ENCODE data around the gene ABLIM2.

DNA sequence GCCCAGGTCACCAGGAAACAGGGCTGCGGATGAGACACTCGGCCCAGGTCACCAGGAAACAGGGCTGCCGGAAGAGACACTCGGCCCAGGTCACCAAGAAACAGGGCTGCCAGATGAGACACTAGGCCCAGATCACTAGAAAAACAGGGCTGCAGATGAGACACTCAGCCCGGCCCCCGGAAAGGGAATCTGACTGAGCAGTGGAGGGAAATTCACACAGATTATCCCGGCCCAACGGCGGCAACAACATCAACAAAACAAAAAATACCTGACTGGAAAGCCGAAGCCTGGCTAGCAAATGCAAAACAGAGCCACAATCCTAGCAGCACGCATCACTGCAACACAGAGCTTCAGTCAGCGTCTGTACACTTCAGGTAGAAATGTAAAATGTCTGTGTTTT is 239.6 kb downstream of the ABLIM2 start:
- TF ChIP-seq, protein P1, sequence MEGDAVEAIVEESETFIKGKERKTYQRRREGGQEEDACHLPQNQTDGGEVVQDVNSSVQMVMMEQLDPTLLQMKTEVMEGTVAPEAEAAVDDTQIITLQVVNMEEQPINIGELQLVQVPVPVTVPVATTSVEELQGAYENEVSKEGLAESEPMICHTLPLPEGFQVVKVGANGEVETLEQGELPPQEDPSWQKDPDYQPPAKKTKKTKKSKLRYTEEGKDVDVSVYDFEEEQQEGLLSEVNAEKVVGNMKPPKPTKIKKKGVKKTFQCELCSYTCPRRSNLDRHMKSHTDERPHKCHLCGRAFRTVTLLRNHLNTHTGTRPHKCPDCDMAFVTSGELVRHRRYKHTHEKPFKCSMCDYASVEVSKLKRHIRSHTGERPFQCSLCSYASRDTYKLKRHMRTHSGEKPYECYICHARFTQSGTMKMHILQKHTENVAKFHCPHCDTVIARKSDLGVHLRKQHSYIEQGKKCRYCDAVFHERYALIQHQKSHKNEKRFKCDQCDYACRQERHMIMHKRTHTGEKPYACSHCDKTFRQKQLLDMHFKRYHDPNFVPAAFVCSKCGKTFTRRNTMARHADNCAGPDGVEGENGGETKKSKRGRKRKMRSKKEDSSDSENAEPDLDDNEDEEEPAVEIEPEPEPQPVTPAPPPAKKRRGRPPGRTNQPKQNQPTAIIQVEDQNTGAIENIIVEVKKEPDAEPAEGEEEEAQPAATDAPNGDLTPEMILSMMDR (IDR thresholded peaks at IDR 0.05), result no peak
- TF ChIP-seq POLR2A (IDR thresholded peaks at IDR 0.05), result no peak

Data from body of pancreas (tissue), 4 donors.